Sigmoid colon (tissue), 4 donors: ENCODE data around the gene KLF15.

Experiments used
- CTCF ChIP-seq, 4 experiments: fragments of 450-650 bp in 3 of 4; fragments of 200-600 bp in 1 of 4; IDR thresholded peaks; one replicate each; pipeline ENCODE4 v1.5.1; 2016 to 2019; ENCODE audit warnings: antibody characterized with exemption in 4 of 4, mild to moderate bottlenecking in 3 of 4, moderate library complexity in 2 of 4
- EP300 ChIP-seq, 4 donors: sonication (generic); formaldehyde crosslinking; IDR thresholded peaks; one replicate each; pipeline ENCODE4 v1.6.1; 2017; ENCODE audit warnings: antibody characterized with exemption in 4 of 4
- POLR2A ChIP-seq, 2 donors: fragments of 450-650 bp; IDR thresholded peaks; one replicate each; pipeline ENCODE4 v1.6.1; 2016; ENCODE audit warnings: antibody characterized with exemption in 2 of 2, mild to moderate bottlenecking in 2 of 2, moderate library complexity in 2 of 2
- POLR2AphosphoS5 ChIP-seq, 4 donors: sonication (generic); formaldehyde crosslinking; IDR thresholded peaks; one replicate each; pipeline ENCODE4 v1.6.1; 2017; ENCODE audit warnings: antibody characterized with exemption in 4 of 4

GRCh38 chr3:126314305-126314789, 42.9 kb downstream of the KLF15 start:
- TF ChIP-seq CTCF (IDR thresholded peaks at IDR 0.05) (no peak), EP300 (IDR thresholded peaks at IDR 0.05) (no peak), POLR2A (IDR thresholded peaks at IDR 0.05) (no peak), POLR2AphosphoS5 (IDR thresholded peaks at IDR 0.05) (no peak)
